ENCODE data around the gene CD3G. TPM values are rescaled to one million over a fixed set of nuclear protein-coding genes. Genes with fewer than 3 reads are reported as not detected.
A peak's percentile ranks its signal among the peaks of the same experiment; 100 is the strongest.

Gene CD3G
- total RNA-seq, 1 donor from 2014 or later = 2.2 TPM

- H3K36me3 ChIP-seq = no peaks in the 10 kb centered on the region
- H3K4me1 ChIP-seq = no peaks in the 10 kb centered on the region
- H3K4me3 ChIP-seq = no peak overlapping the region
- peak in 1 of 2 donors; percentile 56 for DNase-seq (ENCODE audit: extremely low spot score in 2 of 2)
- H3K9me3 ChIP-seq = no peaks in the 10 kb centered on the region
- intact Hi-C loops (cut with DNase I) = no loop called here
- H3K27me3 ChIP-seq = no peaks in the 10 kb centered on the region
- no peak overlapping the region for H3K27ac ChIP-seq
- TF ChIP-seq POLR2A (IDR thresholded peaks at IDR 0.05) = no peak
- TF ChIP-seq CTCF (IDR thresholded peaks at IDR 0.05) = no peak
- no peak for TF ChIP-seq POLR2AphosphoS5 (IDR thresholded peaks at IDR 0.05; ENCODE audit: insufficient read depth in 1 of 2, low read depth in 1 of 2)
These were observed 4.7 kb upstream of the CD3G start for GRCh38 chr11:118339281-118339961.

GRCh38 chr11:118340449-118340848 lies 3.7 kb upstream of the CD3G start:
- Histone ChIP-seq H3K4me1 (no peaks in the 10 kb centered on the region), H3K9me3 (no peaks in the 10 kb centered on the region), H3K27ac (no peak overlapping the region), H3K4me3 (no peak overlapping the region), H3K27me3 (no peaks in the 10 kb centered on the region), H3K36me3 (no peaks in the 10 kb centered on the region)
- intact Hi-C loops (cut with DNase I) = no loop called here
- TF ChIP-seq POLR2AphosphoS5 (IDR thresholded peaks at IDR 0.05; ENCODE audit: insufficient read depth in 1 of 2, low read depth in 1 of 2) = no peak
- TF ChIP-seq CTCF (IDR thresholded peaks at IDR 0.05) = no peak
- TF ChIP-seq POLR2A (IDR thresholded peaks at IDR 0.05) = no peak
- no peak for DNase-seq (ENCODE audit: extremely low spot score in 2 of 2)

GRCh38 chr11:118341261-118341660 lies 2.9 kb upstream of the CD3G start:
- H3K36me3 ChIP-seq = no peaks in the 10 kb centered on the region
- H3K27ac ChIP-seq = no peak overlapping the region
- intact Hi-C loops (cut with DNase I) = no loop called here
- H3K9me3 ChIP-seq = no peaks in the 10 kb centered on the region
- H3K4me1 ChIP-seq = no peaks in the 10 kb centered on the region
- H3K27me3 ChIP-seq = no peaks in the 10 kb centered on the region
- DNase-seq (ENCODE audit: extremely low spot score in 2 of 2) = no peak
- no peak overlapping the region for H3K4me3 ChIP-seq
- TF ChIP-seq POLR2A (IDR thresholded peaks at IDR 0.05) (no peak), POLR2AphosphoS5 (IDR thresholded peaks at IDR 0.05; ENCODE audit: insufficient read depth in 1 of 2, low read depth in 1 of 2) (no peak), CTCF (IDR thresholded peaks at IDR 0.05) (no peak)

GRCh38 chr11:118341815-118342489 lies 2.2 kb upstream of the CD3G start:
- intact Hi-C loops (cut with DNase I) = no loop called here
- Histone ChIP-seq H3K27ac (no peak overlapping the region), H3K4me1 (no peaks in the 10 kb centered on the region), H3K9me3 (no peaks in the 10 kb centered on the region), H3K27me3 (no peaks in the 10 kb centered on the region), H3K4me3 (no peak overlapping the region), H3K36me3 (no peaks in the 10 kb centered on the region)
- TF ChIP-seq POLR2AphosphoS5 (IDR thresholded peaks at IDR 0.05; ENCODE audit: insufficient read depth in 1 of 2, low read depth in 1 of 2) (no peak), CTCF (IDR thresholded peaks at IDR 0.05) (no peak), POLR2A (IDR thresholded peaks at IDR 0.05) (no peak)
- no peak for DNase-seq (ENCODE audit: extremely low spot score in 2 of 2)

All from vagina (tissue), 2 donors.